ENCODE measurements around the gene TAOK1. TPM values are rescaled to one million over a fixed set of nuclear protein-coding genes. Genes with fewer than 3 reads are reported as not detected.

The TAOK1 gene
- total RNA-seq, 2 donors from 2014 or later: 21.0 to 34.9 TPM

- TF ChIP-seq CTCF (IDR thresholded peaks at IDR 0.05) (no peak), POLR2A (IDR thresholded peaks at IDR 0.05) (no peak)
- no peak for ATAC-seq
- intact Hi-C loops (cut with DNase I): no loop called here
- Histone ChIP-seq H3K4me3 (no peak overlapping the region), H3K27me3 (no peaks in the 10 kb centered on the region), H3K4me1 (peaks cover 61% of the 10 kb centered on the region), H3K27ac (peak overlapping the region in 3 of 4 donors; percentile 63 to 71 (median 70)), H3K36me3 (replicated peaks in 1 of 2; ENCODE audit: insufficient read depth in 1 of 2, low read depth in 2 of 2) (no peaks in the 10 kb centered on the region), H3K9me3 (no peaks in the 10 kb centered on the region)
- DNase-seq: peak in 1 of 4 donors; percentile 14
- WGBS, 2 donors: 40 to 42% methylated on average over 14 to 30 of the region's 30 CpGs
Observed at GRCh38 chr17:29590411-29591145, 200.4 kb downstream of the TAOK1 start.

- Histone ChIP-seq H3K27me3 (no peaks in the 10 kb centered on the region), H3K36me3 (replicated peaks in 1 of 2; ENCODE audit: insufficient read depth in 1 of 2, low read depth in 2 of 2) (no peaks in the 10 kb centered on the region), H3K9me3 (no peaks in the 10 kb centered on the region), H3K27ac (peak overlapping the region in 3 of 4 donors; percentile 15 to 71 (median 70)), H3K4me1 (peaks cover 61% of the 10 kb centered on the region), H3K4me3 (no peak overlapping the region)
- TF ChIP-seq POLR2A (IDR thresholded peaks at IDR 0.05): no peak
- TF ChIP-seq CTCF (IDR thresholded peaks at IDR 0.05): no peak
- ATAC-seq (no peak), DNase-seq (peak in 3 of 4 donors; percentile 39 to 53 (median 51))
- intact Hi-C loops (cut with DNase I): no loop called here
- 20 to 26% methylated on average over 4 to 31 of the region's 31 CpGs for WGBS, 2 donors
Observed at GRCh38 chr17:29591146-29591736, 201.1 kb downstream of the TAOK1 start.

DNA sequence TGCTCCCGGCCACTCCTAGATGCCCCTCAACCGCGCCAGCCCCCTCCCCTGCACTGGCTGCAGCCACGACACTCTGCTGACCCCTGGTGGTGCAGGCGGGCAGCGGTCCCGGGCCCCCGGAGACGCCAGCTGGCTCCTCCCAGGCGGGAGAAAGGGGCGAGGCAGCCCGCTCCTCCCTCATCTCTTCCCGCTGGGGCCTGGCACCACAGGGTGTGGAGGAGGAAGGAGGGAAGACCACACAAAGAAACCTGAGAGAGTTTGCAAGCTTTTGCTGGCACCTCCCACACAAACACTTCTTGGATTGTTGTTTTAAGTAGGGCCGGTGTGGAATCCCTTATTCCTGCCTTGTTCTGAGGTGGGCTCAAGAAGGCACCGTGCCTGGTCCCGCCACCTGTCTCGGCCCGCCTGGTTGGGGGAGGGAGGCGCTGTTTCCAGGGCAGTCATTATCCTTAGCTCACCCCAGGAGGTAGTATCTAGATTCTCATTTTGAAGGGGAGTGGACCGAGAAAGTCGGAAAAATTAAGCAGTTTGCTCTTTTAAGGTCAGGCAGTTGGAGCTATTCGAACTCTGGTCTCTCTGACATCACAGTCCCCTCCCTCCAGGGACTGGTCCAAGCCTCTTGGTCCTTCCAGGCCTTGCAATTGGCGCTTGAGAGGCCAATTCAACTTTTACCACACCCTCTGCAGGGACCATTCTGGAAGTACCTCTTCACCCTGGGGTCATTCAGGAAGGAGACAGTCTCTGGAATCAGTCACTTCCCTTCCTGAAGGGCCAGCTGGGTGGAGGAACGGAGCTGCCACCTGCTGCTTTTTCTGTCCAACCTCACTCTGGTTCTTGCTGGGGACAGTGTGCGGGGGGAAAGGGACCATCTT lies 201.8 kb downstream of the TAOK1 start:
- 15 to 25% methylated on average over 11 to 25 of the region's 25 CpGs for WGBS, 2 donors
- Histone ChIP-seq H3K4me3 (no peak overlapping the region), H3K4me1 (peaks cover 61% of the 10 kb centered on the region), H3K36me3 (replicated peaks in 1 of 2; ENCODE audit: insufficient read depth in 1 of 2, low read depth in 2 of 2) (no peaks in the 10 kb centered on the region), H3K27ac (peak overlapping the region in 3 of 4 donors; percentile 14 to 71 (median 70)), H3K27me3 (no peaks in the 10 kb centered on the region), H3K9me3 (no peaks in the 10 kb centered on the region)
- ATAC-seq: peak; percentile 59
- peak; percentile 86 to 92 (median 88) for DNase-seq
- TF ChIP-seq POLR2A (IDR thresholded peaks at IDR 0.05) (peak in 2 of 3 donors; percentile 34 to 37), CTCF (IDR thresholded peaks at IDR 0.05) (peak; percentile 93 to 97 (median 96))
- intact Hi-C loops (cut with DNase I): no loop called here

- WGBS, 2 donors: 0 to 1% methylated on average over 9 to 90 of the region's 96 CpGs
- Histone ChIP-seq H3K27ac (peak within 1 kb of the TSS in 3 of 4 donors; percentile 14 to 71 (median 70)), H3K4me1 (peaks cover 52% of the 10 kb centered on the region)
Observed at GRCh38 chr17:29592850-29593551, 202.8 kb downstream of the TAOK1 start, which contains the start of gene ANKRD13B. ANKRD13B (plus strand) TSS chr17:29593132; CDS start chr17:29593622, 490 bp downstream.

More at GRCh38 chr17:29592850-29593551, 202.8 kb downstream of the TAOK1 start, which contains the start of gene ANKRD13B:
- H3K36me3 ChIP-seq (replicated peaks in 1 of 2; ENCODE audit: insufficient read depth in 1 of 2, low read depth in 2 of 2): no peaks in the 10 kb centered on the region
- TF ChIP-seq POLR2A (IDR thresholded peaks at IDR 0.05): no peak
- no peak for TF ChIP-seq CTCF (IDR thresholded peaks at IDR 0.05)
- H3K9me3 ChIP-seq: no peaks in the 10 kb centered on the region
- H3K27me3 ChIP-seq: no peaks in the 10 kb centered on the region
- intact Hi-C loops (cut with DNase I): no loop called here
- DNase-seq: peak in 2 of 4 donors; percentile 43 to 56
- ATAC-seq: no peak
- H3K4me3 ChIP-seq: peak within 1 kb of the TSS; percentile 15 to 32
